Keratinocyte (primary cell): ENCODE measurements around the gene POLR1B. TPM values are rescaled to one million over a fixed set of nuclear protein-coding genes. Genes with fewer than 3 reads are reported as not detected.

ENCODE experiments used
- DNase-seq: peaks from one replicate; pipeline ENCODE4 v3.0.0-alpha.2; 2011; ENCODE audit warnings: low read depth, missing footprints, low spot score
- FAIRE-seq: peaks from 2 replicates; lab custom pipeline; 2011; peaks lifted over from hg19 to GRCh38; lab: Jason Lieb, UNC
- H2AFZ ChIP-seq: 2 replicates; pipeline ENCODE4 v1.6.0; 2012; ENCODE audit warnings: low read length, control low read depth, inconsistent platforms; ENCODE audit not compliant: control insufficient read depth
- H3K27ac ChIP-seq: 2 replicates; pipeline ENCODE4 v1.5.1; 2011; ENCODE audit warnings: low read length; ENCODE audit not compliant: control insufficient read depth, insufficient read depth
- H3K27me3 ChIP-seq: 3 replicates; pipeline ENCODE4 v1.6.0; 2011; ENCODE audit warnings: low read length; ENCODE audit not compliant: control insufficient read depth, insufficient read depth; ENCODE audit errors: extremely low read depth
- H3K36me3 ChIP-seq, 2 experiments: 2 replicates in 1 of 2; 3 replicates in 1 of 2; pipeline ENCODE4 v1.5.1; 2011; ENCODE audit warnings: low read length in 2 of 2, mild to moderate bottlenecking in 1 of 2; ENCODE audit not compliant: control insufficient read depth in 2 of 2, insufficient read depth in 2 of 2; ENCODE audit errors: extremely low read depth in 1 of 2
- H3K4me1 ChIP-seq: 3 replicates; pipeline ENCODE4 v1.5.1; 2011; ENCODE audit warnings: low read length; ENCODE audit not compliant: control insufficient read depth, insufficient read depth; ENCODE audit errors: extremely low read depth
- H3K4me2 ChIP-seq: 3 replicates; pipeline ENCODE4 v1.6.0; 2011; ENCODE audit warnings: low read depth, low read length; ENCODE audit not compliant: control insufficient read depth, insufficient read depth; ENCODE audit errors: extremely low read depth
- H3K4me3 ChIP-seq, 3 experiments: fragments of 200-600 bp in 1 of 3; sonication (generic) in 1 of 3; 2 replicates in 2 of 3; 3 replicates in 1 of 3; pipeline ENCODE4 v1.5.1; 2011 to 2016; ENCODE audit warnings: low read length in 3 of 3, mild to moderate bottlenecking in 3 of 3, control low read depth in 2 of 3, inconsistent platforms in 1 of 3, low read depth in 1 of 3, mixed read lengths in 1 of 3, mixed run types in 1 of 3, moderate library complexity in 1 of 3; ENCODE audit not compliant: control insufficient read depth in 2 of 3, insufficient read depth in 2 of 3; ENCODE audit errors: extremely low read depth in 1 of 3
- H3K79me2 ChIP-seq: 2 replicates; pipeline ENCODE4 v1.6.0; 2012; ENCODE audit warnings: low read length; ENCODE audit not compliant: control insufficient read depth, insufficient read depth
- H3K9ac ChIP-seq: 3 replicates; pipeline ENCODE4 v1.6.0; 2011; ENCODE audit warnings: low read length; ENCODE audit not compliant: control insufficient read depth, insufficient read depth; ENCODE audit errors: extremely low read depth
- H3K9me1 ChIP-seq: 3 replicates; pipeline ENCODE4 v1.6.0; 2011; ENCODE audit warnings: low read length; ENCODE audit not compliant: control insufficient read depth, insufficient read depth; ENCODE audit errors: extremely low read depth
- H3K9me3 ChIP-seq: 2 replicates; pipeline ENCODE4 v1.5.1; 2012; ENCODE audit warnings: low read depth, low read length; ENCODE audit not compliant: control insufficient read depth
- H4K20me1 ChIP-seq: 3 replicates; pipeline ENCODE4 v1.6.0; 2011; ENCODE audit warnings: low read length; ENCODE audit not compliant: control insufficient read depth, insufficient read depth; ENCODE audit errors: extremely low read depth
- EZH2 ChIP-seq: IDR thresholded peaks from one replicate; pipeline ENCODE4 v1.6.1; 2012; ENCODE audit warnings: inconsistent platforms, mild to moderate bottlenecking, low read length, moderate library complexity
- dilution Hi-C: fragments of 300-500 bp; cut with MboI; formaldehyde crosslinking; loops from one replicate; pipeline ENCODE4 v1.7.0; 2020; ENCODE audit warnings: low sequenced_read_pairs; ENCODE audit not compliant: extremely low pct_ligation_motif_present
- polyA plus RNA-seq, 5 experiments: library from polyadenylated mRNA; depleted of rRNA in 3 of 5; stranded (reverse) in 3 of 5; stranded (forward) in 1 of 5; unstranded in 1 of 5; fragments of >200 nt; gene quantifications; 1 replicate in 1 of 5; 2 replicates in 3 of 5; 3 replicates in 1 of 5; pipeline versions ENCODE4 v1.2.1 to v1.2.3, GENCODE V29; 2011 to 2012; ENCODE audit warnings: missing spikeins in 2 of 5, low read depth in 1 of 5, low replicate concordance in 1 of 5
- TF ChIP-seq, protein P1 (sequence below), 3 experiments: IDR thresholded peaks in 1 of 3; conservative IDR thresholded peaks in 1 of 3; optimal IDR thresholded peaks in 1 of 3; 2 replicates in 2 of 3; 3 replicates in 1 of 3; pipeline versions ENCODE3 to v1.5.1; 2011; ENCODE audit warnings: low read length in 3 of 3, mild to moderate bottlenecking in 3 of 3, moderate library complexity in 2 of 3, control low read depth in 1 of 3, inconsistent platforms in 1 of 3; ENCODE audit not compliant: insufficient read depth in 2 of 3; ENCODE audit errors: extremely low read depth in 1 of 3

POLR1B gene
- polyA plus RNA-seq, 1 donor (not counting 4 experiments of a cell fraction or from before 2014, with no cell fraction given): 31.9 TPM

DNA sequence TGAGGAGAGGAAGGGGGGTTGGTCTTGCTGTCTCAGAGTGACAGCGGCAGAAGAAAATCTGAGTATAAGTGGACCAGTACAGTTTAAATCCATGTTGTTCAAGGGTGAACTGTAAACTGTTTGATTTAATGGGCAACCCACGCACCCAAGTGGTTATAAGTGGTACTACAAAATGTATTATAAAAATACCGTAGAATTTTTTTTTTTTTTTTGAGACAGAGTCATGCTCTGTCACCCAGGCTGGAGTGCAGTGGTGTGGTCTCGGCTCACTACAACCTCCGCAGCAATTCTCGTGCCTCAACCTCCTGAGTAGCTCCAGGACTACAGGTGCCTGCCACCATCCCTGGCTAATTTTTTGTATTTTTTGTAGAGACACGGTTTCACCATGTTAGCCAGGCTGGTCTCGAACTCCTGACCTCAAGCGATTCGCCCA lies 40.1 kb downstream of the POLR1B start:
- Histone ChIP-seq H4K20me1 (no peaks in the 10 kb centered on the region), H3K4me3 (no peak overlapping the region), H3K4me2 (no peak overlapping the region), H2AFZ (no peak overlapping the region), H3K79me2 (peaks cover 4% of the 10 kb centered on the region), H3K9ac (no peak overlapping the region), H3K27me3 (no peaks in the 10 kb centered on the region), H3K27ac (no peak overlapping the region), H3K36me3 (peaks cover 2 to 4% of the 10 kb centered on the region in 2 experiments), H3K4me1 (peaks cover 22% of the 10 kb centered on the region), H3K9me1 (peaks cover 2% of the 10 kb centered on the region), H3K9me3 (no peaks in the 10 kb centered on the region)
- dilution Hi-C loops: no loop called here
- TF ChIP-seq, protein P1, sequence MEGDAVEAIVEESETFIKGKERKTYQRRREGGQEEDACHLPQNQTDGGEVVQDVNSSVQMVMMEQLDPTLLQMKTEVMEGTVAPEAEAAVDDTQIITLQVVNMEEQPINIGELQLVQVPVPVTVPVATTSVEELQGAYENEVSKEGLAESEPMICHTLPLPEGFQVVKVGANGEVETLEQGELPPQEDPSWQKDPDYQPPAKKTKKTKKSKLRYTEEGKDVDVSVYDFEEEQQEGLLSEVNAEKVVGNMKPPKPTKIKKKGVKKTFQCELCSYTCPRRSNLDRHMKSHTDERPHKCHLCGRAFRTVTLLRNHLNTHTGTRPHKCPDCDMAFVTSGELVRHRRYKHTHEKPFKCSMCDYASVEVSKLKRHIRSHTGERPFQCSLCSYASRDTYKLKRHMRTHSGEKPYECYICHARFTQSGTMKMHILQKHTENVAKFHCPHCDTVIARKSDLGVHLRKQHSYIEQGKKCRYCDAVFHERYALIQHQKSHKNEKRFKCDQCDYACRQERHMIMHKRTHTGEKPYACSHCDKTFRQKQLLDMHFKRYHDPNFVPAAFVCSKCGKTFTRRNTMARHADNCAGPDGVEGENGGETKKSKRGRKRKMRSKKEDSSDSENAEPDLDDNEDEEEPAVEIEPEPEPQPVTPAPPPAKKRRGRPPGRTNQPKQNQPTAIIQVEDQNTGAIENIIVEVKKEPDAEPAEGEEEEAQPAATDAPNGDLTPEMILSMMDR (optimal IDR thresholded peaks at IDR 0.05 in 1 of 3, IDR thresholded peaks at IDR 0.05 in 1 of 3, conservative IDR thresholded peaks at IDR 0.05 in 1 of 3; ENCODE audit: extremely low read depth in 1 of 3, insufficient read depth in 2 of 3, low read length in 3 of 3): peak in 2 of 3 experiments; percentile 43 to 45
- TF ChIP-seq EZH2: no peak
- no peak for DNase-seq
- no peak for FAIRE-seq

- Histone ChIP-seq H3K9me3 (no peaks in the 10 kb centered on the region), H3K9ac (peak overlapping the region; percentile 99), H3K4me2 (peak overlapping the region; percentile 99), H3K36me3 (peaks cover 4 to 6% of the 10 kb centered on the region in 2 experiments), H4K20me1 (no peaks in the 10 kb centered on the region), H3K4me1 (peaks cover 22% of the 10 kb centered on the region), H3K9me1 (peaks cover 2% of the 10 kb centered on the region), H3K4me3 (peak overlapping the region; percentile 74 to 97 (median 90)), H3K27me3 (no peaks in the 10 kb centered on the region), H3K79me2 (peaks cover 4% of the 10 kb centered on the region), H2AFZ (peak overlapping the region; percentile 98), H3K27ac (peak overlapping the region; percentile 99)
- dilution Hi-C loops: no loop called here
- no peak for DNase-seq
- peak; percentile 51 for FAIRE-seq
- TF ChIP-seq, protein P1 (optimal IDR thresholded peaks at IDR 0.05 in 1 of 3, IDR thresholded peaks at IDR 0.05 in 1 of 3, conservative IDR thresholded peaks at IDR 0.05 in 1 of 3; ENCODE audit: extremely low read depth in 1 of 3, insufficient read depth in 2 of 3, low read length in 3 of 3): no peak
- no peak for TF ChIP-seq EZH2
Observed at GRCh38 chr2:112583497-112584133, 41.4 kb downstream of the POLR1B start.
